G401 (cell line): ENCODE measurements around the gene ADGRF4. TPM values are rescaled to one million over a fixed set of nuclear protein-coding genes. Genes with fewer than 3 reads are reported as not detected.
A peak's percentile ranks its signal among the peaks of the same experiment; 100 is the strongest.

Experiments used
- DNase-seq: peaks from one replicate; pipeline ENCODE4 v3.0.0-alpha.2; 2015; ENCODE audit warnings: low spot score
- in situ Hi-C: cut with HindIII; loops from 2 replicates; pipeline ENCODE4 v1.10.0; 2016; ENCODE audit warnings: low sequenced_read_pairs, mixed read lengths
- total RNA-seq: library from RNA; depleted of rRNA; stranded (reverse); fragments of >200 nt; shearing (Covaris generic); gene quantifications from 2 replicates; pipeline ENCODE4 v1.2.3, GENCODE V29; 2014

The ADGRF4 gene
- total RNA-seq, 1 experiment from 2014 or later: not detected

DNA sequence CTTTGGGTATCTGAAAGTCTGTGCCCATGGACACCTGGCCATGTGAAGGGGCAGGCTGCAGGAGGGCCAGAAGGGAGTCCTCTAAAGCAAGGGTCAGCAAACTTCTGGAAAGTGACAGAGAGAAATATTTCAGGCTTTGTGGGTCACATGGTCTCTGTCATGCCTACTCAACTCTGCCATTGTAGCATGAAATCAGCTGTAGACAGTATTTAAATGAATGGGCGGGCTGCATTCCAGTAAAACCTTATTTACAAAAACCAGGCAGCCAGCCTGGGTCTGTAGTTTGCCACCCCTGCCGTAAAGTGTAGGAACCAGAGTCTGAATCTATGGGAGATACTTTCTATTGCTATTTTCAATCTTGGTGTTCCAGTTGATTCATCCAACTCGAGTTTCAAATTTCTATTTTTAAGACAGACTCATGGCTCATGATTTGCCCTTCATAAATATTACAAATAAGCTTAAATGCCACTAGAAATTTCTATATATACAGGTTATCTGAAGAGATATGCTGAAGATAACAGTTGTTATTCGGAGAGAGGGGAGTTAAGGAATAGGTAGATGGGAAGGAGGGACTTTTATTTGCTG lies 19.0 kb upstream of the ADGRF4 start:
- DNase-seq: no peak
- in situ Hi-C loops: no loop called here

DNA sequence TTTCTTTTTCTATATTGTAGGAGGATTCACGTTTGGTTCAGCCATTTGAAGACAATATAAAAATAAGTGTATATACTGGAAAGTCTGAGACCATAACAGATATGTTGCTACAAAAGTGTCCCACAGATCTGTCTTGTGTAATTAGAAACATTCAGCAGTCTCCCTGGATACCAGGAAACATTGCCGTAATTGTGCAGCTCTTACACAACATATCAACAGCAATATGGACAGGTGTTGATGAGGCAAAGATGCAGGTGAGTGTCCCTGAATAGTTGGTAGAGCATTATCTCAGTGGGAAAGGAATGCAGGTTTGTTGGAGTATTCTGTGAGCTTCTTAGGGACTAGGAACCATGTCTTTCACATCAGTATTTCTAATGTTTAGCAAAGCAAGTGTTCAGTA lies 18.3 kb upstream of the ADGRF4 start:
- in situ Hi-C loops: no loop called here
- no peak for DNase-seq

DNA sequence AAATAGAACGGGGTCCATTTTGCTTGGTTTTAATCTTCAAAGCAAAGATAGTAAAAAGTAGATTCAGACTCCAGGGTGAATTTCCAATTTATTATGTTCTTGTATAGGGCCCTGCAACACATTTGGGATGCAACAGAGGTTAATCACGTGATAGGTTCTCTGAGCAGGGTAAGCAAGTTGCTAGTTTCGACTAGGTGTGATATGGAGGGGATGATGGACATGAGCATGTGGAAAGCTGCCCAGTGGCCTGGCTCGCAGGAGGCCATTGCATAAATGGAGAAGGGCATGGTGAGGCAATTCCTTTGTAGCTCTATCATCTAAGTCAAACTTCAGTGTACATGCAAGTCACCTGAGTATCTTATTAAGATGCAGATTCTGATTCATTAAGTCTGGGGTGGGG lies 17.7 kb upstream of the ADGRF4 start:
- peak; percentile 19 for DNase-seq
- in situ Hi-C loops: no loop called here

DNA sequence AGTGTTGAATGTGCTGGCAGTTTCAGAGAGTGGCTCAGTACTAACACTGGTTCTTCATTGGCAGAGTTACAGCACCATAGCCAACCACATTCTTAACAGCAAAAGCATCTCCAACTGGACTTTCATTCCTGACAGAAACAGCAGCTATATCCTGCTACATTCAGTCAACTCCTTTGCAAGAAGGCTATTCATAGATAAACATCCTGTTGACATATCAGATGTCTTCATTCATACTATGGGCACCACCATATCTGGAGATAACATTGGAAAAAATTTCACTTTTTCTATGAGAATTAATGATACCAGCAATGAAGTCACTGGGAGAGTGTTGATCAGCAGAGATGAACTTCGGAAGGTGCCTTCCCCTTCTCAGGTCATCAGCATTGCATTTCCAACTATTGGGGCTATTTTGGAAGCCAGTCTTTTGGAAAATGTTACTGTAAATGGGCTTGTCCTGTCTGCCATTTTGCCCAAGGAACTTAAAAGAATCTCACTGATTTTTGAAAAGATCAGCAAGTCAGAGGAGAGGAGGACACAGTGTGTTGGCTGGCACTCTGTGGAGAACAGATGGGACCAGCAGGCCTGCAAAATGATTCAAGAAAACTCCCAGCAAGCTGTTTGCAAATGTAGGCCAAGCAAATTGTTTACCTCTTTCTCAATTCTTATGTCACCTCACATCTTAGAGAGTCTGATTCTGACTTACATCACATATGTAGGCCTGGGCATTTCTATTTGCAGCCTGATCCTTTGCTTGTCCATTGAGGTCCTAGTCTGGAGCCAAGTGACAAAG lies 17.0 kb upstream of the ADGRF4 start:
- DNase-seq: peak; percentile 92
- in situ Hi-C loops: no loop called here

DNA sequence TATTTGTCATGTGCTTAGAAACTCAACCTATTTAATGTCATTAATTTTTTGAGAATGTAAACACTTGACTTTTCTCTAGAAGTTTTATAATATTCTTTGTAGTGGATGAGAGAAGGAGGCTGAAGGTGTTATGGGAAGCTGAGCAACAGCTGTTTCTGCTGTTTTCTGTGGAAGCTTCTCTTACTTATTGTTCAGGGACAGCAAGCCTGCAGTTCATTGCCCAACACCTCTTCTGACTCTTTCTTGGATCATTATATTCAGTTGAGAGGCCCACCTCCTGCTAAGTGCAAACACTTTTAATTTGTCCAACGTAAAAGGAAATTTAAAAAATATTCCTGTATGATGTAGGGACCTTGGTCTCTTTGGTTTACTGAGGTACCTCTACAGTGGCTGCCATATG lies 12.0 kb upstream of the ADGRF4 start:
- no peak for DNase-seq
- in situ Hi-C loops: no loop called here

DNA sequence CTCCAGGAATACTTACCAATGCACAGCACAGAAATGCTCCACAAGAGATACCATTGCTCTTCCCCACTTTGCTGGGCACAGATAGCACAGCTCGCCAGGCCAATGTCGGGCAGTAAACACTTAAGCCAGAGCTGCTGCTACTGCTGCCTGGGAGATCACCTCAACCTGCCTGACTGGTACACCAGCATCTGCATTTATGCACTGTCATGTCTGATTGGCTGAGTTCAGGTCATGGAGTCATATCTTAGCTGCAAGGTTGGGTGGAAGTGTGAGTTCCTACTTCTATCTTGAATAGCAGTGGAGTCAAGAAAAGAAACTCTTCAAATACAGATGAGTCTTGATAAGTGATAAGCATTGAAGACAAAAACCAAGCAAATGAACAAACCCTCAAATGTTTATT lies 10.9 kb upstream of the ADGRF4 start:
- no peak for DNase-seq
- in situ Hi-C loops: no loop called here

DNA sequence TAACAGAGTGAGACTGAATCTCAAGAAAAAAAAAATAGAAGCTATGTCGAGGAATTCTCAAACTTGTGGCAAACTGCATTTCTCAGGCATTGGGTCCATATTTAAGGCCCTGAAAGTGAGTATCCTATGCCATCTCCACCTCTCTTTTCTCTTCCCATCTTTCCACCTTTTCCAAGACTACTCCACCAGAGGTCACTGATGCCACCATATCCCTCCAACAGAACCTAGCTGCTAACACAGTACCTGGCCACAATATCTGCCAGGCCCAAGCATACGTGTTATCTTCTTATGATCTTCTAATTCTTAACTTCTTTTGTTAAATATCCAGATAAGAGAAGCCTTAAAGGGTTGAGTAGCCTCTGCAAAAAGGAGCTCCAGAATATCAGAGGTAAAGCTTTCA lies 8.2 kb upstream of the ADGRF4 start:
- in situ Hi-C loops: no loop called here
- DNase-seq: no peak

DNA sequence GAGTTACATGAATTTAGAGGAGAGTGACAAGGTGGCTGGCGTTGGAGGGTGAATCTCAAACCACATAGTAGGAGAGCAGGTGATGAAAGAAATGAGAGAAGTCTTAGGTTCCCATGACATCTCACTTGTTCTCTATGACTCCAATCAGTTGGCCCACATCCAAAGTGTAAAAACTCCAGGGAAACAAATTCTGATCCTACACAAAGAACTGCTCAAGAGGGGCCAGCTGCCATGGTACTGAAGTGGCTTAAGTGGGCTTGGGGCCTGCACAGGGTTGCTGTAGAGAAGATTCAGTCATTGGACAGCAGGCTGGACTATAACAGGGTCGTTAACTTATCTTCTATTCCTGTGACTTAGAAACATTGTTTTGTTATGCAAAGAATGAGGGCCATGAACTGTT lies 7.6 kb upstream of the ADGRF4 start:
- no peak for DNase-seq
- in situ Hi-C loops: no loop called here

DNA sequence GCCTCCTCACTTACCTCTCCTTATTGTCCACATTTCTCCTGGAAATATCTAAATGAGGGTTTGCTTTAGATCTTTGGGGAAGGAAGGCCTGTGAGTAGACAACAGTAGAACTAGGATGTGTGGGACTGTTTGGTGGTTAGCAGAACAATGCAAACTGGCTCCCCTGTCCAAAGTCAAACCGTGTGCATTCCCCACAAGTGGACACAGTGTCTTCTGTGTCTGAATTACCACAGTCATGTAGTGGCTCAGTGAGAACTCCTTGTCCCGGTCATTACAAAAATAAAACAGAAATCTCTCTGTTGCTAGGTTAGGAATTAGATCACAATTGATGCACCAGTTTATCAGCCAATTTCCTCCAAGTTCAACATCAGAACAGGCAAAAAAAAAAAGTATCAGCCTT lies 455 bp upstream of the ADGRF4 start:
- DNase-seq: no peak
- in situ Hi-C loops: no loop called here

DNA sequence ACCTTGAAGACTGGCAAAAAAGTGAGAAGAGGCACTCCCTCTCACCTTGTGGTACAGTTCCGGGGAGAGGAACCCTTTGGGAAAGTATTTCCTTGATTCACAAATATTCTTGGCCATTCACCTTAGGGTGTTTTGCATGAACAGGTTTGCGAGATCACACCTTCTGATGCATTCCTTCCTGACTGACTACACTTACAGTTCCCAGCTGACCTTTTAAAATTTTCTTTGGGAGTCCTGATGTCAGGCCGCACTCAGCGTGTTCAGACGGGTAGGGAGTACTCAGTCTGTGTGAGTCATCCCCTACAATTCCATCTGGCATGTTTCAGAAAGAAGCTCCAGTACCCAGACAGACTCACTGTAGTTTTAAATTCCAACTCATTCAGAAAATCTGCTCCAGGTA lies 1.7 kb downstream of the ADGRF4 start:
- in situ Hi-C loops: no loop called here
- peak; percentile 44 for DNase-seq

DNA sequence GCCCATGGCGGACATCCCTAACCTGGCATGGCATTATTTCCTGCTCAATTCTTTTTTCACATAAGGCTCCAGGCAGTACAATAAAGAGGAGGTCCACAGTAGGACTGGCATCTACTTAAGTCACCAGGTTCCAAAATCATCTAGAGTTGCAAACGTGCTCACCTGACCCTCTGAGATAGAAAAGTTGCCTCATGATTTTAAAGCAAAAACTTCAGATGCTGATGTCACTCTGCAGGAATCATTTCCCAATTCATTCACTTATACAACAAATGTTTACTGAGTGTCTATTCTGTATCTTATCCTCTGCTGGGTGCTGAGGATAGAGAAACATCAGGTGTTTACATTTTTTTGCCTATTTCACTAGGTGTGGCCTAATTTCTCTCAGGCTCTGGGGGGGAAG lies 2.2 kb downstream of the ADGRF4 start:
- no peak for DNase-seq
- in situ Hi-C loops: no loop called here

DNA sequence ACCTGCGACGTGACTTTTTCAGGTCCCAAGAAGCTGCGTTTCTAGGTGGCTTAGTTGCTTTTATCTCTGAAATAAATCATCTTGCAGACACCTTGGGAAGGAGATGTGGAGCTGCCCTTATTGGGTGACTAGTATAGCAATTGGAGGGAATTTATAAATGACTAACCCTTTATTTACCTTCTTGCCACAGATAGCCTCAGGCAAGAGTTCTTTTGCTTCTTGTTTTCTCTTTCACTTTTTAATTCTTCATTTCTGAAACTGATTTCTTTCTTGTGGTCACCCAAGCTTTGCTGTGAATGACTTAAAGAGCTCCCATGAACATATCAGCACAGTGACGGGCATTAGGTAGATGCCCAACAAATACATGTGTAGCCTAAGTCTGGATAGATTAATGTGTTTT lies 3.0 kb downstream of the ADGRF4 start:
- DNase-seq: no peak
- in situ Hi-C loops: no loop called here

DNA sequence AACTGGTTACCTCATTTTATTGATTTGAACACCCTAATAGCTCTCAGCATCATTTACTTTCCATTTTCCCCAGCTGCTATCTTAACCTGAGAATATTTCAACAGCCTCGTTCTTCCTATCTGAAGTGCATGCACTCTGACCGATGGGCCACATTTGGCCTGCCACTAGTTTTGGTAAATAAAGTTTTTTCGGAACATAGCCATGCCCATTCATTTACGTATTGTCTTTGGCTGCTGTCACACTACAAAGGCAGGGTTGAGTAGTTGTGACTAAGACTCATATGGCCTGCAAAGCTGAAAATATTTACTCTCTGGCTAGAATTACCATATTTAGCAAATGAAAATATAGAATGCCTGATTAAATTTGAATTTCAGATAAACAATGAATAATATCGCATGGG lies 10.8 kb downstream of the ADGRF4 start:
- in situ Hi-C loops: no loop called here
- no peak for DNase-seq

DNA sequence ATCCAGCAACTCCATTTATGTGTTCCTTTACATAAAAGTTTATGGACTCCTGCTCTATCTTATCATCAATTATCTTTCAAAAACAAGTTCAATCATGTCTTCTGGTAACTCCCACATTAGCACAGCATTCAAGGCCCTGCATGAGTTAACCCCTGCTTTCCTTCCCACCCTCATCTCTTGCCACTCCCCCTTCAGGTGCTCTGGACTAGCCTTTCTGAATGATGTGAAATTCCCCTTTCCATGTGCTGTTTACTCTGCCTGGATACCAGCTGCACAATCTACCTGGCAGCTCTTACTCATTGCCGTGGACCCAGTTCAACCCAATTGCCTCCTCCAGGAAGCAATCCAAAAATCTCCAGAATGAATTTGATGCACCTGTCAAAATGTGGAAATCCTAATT lies 11.9 kb downstream of the ADGRF4 start:
- in situ Hi-C loops: no loop called here
- DNase-seq: no peak

DNA sequence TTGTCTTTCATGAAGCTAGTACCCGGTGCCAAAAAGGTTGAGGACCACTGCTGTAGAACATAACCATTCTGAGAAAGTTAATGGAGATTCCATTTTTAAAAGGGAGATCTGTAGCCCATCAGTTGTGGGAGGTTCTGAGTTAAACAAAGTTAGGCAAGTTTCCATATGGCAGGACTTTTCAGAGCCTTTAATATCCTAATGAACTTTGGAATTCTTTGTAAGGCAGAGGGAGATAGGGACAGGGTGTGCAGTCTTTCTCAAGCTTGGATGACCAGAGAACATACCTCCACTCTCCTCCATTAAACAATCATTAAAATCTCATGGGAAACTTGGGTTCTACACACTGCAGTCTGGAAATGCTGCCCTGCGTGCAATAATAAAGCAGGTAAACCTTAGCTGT lies 14.8 kb downstream of the ADGRF4 start:
- no peak for DNase-seq
- in situ Hi-C loops: no loop called here

DNA sequence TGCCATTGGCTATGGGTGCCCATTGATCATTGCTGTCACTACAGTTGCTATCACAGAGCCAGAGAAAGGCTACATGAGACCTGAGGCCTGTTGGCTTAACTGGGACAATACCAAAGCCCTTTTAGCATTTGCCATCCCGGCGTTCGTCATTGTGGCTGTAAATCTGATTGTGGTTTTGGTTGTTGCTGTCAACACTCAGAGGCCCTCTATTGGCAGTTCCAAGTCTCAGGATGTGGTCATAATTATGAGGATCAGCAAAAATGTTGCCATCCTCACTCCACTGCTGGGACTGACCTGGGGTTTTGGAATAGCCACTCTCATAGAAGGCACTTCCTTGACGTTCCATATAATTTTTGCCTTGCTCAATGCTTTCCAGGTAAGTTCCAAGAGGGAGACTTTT lies 16.4 kb downstream of the ADGRF4 start:
- DNase-seq: no peak
- in situ Hi-C loops: no loop called here

DNA sequence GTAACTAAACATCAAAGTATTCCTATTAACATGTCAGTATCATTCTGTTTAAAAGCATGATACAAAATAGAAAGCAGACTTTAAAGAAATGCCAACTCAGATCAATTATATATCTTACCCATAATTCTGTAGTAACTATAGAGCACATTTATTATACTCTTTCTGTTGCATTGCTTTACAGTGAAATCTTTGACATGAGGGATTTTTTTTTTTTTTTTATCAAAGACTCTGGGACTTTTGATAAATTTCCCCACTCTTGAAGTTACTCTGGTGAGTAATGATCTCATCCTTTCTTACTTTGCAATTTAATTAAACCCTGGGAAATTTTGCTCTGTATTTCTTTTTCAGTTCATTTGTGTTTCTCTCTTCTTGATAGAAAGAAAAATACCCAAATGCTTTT lies 17.4 kb downstream of the ADGRF4 start:
- in situ Hi-C loops: no loop called here

DNA sequence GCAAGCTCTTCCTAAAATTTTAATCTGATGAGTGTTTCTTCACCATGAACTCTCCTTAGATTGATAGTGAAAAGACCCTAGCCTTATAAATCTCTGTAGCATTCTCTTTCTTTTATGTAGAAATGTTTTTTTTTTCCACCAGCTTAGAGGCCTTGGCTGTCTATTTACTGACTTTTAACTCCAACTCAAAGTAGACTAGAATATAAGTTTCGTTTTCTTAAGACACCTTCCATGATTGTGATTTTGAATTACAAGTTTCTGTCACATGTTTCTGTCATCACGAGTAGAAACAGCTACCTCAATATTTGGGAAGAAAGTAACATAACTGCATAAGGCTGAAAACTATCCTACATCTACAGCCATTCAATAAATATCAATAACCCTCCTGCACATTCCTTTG lies 17.8 kb downstream of the ADGRF4 start:
- no peak for DNase-seq
- in situ Hi-C loops: no loop called here

More for the DNA sequence above, 17.4 kb downstream of the ADGRF4 start:
- no peak for DNase-seq

DNA sequence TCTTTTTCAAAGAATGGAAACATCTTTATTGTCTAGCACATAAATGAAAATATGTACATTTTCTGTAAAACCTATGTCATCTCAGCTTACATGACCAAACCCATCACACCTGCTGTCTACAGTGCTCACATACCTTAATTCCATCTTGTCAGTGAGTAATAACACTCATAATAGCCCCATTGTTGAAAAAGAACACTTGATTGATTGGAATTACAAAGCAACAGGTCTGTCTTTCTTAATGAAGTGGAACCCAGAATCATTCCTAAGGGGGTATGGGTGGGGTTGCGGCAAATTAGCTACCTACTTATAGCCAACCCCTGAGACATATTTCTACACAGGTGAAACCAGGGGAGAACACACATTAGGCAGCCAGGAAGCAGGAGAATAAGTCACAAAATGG lies 20.2 kb downstream of the ADGRF4 start:
- in situ Hi-C loops: no loop called here
- no peak for DNase-seq

DNA sequence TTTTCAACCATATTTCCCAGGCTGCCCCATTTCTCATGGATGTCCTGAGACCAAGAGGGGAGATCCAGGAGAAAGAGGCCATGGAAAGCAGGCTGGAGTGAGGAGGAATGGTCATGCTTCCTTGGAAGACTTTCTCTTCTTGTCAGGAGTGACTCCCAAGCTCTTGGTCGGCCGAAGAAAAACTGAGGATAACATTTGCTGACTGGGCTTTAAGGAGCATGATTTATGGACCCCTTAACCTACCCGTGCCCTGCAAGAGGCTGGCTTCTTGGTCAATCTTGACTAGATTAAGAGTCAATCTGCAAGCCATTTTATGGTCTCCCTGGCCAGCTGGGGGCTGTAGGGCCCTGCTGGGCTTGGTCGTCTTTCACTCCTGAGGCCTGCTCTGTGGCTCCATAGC lies 22.8 kb downstream of the ADGRF4 start:
- DNase-seq: no peak
- in situ Hi-C loops: no loop called here

DNA sequence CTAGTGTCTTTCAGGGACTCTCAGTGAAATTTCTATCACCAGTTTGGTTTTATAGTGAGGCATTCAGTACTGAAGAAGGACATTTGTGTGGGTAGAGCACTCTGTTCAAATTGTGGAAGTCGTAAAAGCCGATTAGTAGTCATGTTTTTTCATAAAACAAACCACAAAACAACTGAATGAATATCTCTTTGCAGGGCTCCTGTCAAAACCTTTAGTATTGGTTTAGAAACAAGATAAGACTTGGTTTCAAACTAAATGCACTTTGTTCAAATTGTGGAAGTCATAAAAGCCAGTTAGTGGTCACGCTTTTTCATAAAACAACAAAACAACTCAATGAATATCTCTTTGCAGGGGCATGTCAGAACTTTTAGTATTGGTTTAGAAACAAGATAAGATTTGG lies 23.8 kb downstream of the ADGRF4 start:
- in situ Hi-C loops: no loop called here
- no peak for DNase-seq
